Lower lobe of right lung (tissue), 2 donors: ENCODE measurements around the gene HDHD5. TPM values are rescaled to one million over a fixed set of nuclear protein-coding genes. Genes with fewer than 3 reads are reported as not detected.
A peak's percentile ranks its signal among the peaks of the same experiment; 100 is the strongest.

Experiments used
- ATAC-seq, 2 donors: fragments of 200-7000 bp; cut with Tn5 transposase; one replicate each; pipeline ENCODE4 v1.9.1; 2020 to 2022; ENCODE audit warnings: mild to moderate bottlenecking in 2 of 2, moderate library complexity in 2 of 2
- DNase-seq: peaks from one replicate; pipeline ENCODE4 v3.0.0-alpha.2; 2020
- H3K27ac ChIP-seq: fragments of 200-600 bp; one replicate; pipeline ENCODE4 v1.8.0; 2022
- H3K27me3 ChIP-seq: fragments of 200-600 bp; one replicate; pipeline ENCODE4 v1.8.0; 2022; ENCODE audit warnings: low read depth
- H3K36me3 ChIP-seq: fragments of 200-600 bp; one replicate; pipeline ENCODE4 v1.8.0; 2022; ENCODE audit warnings: mild to moderate bottlenecking
- H3K4me1 ChIP-seq: fragments of 200-600 bp; one replicate; pipeline ENCODE4 v1.8.0; 2022
- H3K4me3 ChIP-seq: fragments of 200-600 bp; one replicate; pipeline ENCODE4 v1.8.0; 2022; ENCODE audit warnings: mild to moderate bottlenecking
- H3K9me3 ChIP-seq: fragments of 200-600 bp; one replicate; pipeline ENCODE4 v1.8.0; 2022
- intact Hi-C: fragments of 100-400 bp; cut with DNase I; formaldehyde crosslinking; loops from one replicate; pipeline ENCODE4 v1.11.0; 2022
- total RNA-seq: library from RNA; stranded (reverse); fragmentation: NEBNext Ultra II Directional; extraction: Animal tissue kit (Norgen Biotek cat#: 25700); gene quantifications from one replicate; pipeline ENCODE4 v1.2.1, GENCODE V29; 2021
- TF ChIP-seq, protein P1 (sequence below): fragments of 200-600 bp; IDR thresholded peaks from one replicate; pipeline ENCODE4 v1.8.0; 2022; ENCODE audit warnings: antibody characterized with exemption, mild to moderate bottlenecking
- donor health status: DM: no; HTN: yes; CAD: no; lungs with severe emphysema.

Gene HDHD5
- total RNA-seq, 1 donor from 2014 or later: 26.2 TPM

GRCh38 chr22:17198170-17199002, 39.3 kb upstream of the HDHD5 start:
- TF ChIP-seq, protein P1, sequence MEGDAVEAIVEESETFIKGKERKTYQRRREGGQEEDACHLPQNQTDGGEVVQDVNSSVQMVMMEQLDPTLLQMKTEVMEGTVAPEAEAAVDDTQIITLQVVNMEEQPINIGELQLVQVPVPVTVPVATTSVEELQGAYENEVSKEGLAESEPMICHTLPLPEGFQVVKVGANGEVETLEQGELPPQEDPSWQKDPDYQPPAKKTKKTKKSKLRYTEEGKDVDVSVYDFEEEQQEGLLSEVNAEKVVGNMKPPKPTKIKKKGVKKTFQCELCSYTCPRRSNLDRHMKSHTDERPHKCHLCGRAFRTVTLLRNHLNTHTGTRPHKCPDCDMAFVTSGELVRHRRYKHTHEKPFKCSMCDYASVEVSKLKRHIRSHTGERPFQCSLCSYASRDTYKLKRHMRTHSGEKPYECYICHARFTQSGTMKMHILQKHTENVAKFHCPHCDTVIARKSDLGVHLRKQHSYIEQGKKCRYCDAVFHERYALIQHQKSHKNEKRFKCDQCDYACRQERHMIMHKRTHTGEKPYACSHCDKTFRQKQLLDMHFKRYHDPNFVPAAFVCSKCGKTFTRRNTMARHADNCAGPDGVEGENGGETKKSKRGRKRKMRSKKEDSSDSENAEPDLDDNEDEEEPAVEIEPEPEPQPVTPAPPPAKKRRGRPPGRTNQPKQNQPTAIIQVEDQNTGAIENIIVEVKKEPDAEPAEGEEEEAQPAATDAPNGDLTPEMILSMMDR: no peak
- H3K9me3 ChIP-seq: no peaks in the 10 kb centered on the region
- intact Hi-C loops: no loop called here
- no peaks in the 10 kb centered on the region for H3K27me3 ChIP-seq
- H3K4me1 ChIP-seq: peaks cover 4% of the 10 kb centered on the region
- ATAC-seq (peak; percentile 57 to 62), DNase-seq (peak; percentile 59)
- H3K27ac ChIP-seq: peak overlapping the region; percentile 80
- H3K4me3 ChIP-seq: peak overlapping the region; percentile 37
- no peaks in the 10 kb centered on the region for H3K36me3 ChIP-seq

DNA sequence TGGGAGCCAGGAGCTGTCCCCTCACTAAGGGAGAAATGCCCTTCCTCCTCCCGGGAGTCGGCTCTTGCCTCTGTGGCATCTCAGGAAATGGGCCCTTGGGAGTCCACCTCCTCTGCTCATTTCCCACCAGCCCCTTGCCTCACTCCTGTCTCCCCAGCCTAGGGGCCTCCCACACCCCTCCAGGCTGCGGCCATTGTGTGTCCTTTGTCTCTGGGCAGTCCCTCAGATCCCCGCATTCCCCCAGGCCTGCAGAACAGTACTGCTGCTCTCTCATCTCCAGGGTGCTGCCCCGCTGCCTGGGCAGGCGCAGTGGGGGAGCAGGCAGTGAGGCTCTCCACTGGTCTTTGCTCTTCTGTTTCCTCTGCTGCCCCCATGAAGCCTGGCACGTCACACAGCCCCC, 35.1 kb upstream of the HDHD5 start:
- DNase-seq: no peak
- TF ChIP-seq, protein P1: no peak
- H3K36me3 ChIP-seq: peaks cover 14% of the 10 kb centered on the region
- H3K9me3 ChIP-seq: no peaks in the 10 kb centered on the region
- H3K27ac ChIP-seq: no peak overlapping the region
- no peaks in the 10 kb centered on the region for H3K4me1 ChIP-seq
- no peaks in the 10 kb centered on the region for H3K27me3 ChIP-seq
- intact Hi-C loops: no loop called here
- no peak for ATAC-seq
- H3K4me3 ChIP-seq: no peak overlapping the region

- H3K27me3 ChIP-seq: no peaks in the 10 kb centered on the region
- no peaks in the 10 kb centered on the region for H3K9me3 ChIP-seq
Observed at GRCh38 chr22:17192186-17192585, 33.1 kb upstream of the HDHD5 start.

GRCh38 chr22:17191163-17191784, 32.2 kb upstream of the HDHD5 start:
- Histone ChIP-seq H3K9me3 (no peaks in the 10 kb centered on the region), H3K27me3 (no peaks in the 10 kb centered on the region), H3K4me3 (no peak overlapping the region), H3K4me1 (no peaks in the 10 kb centered on the region), H3K27ac (no peak overlapping the region), H3K36me3 (peaks cover 32% of the 10 kb centered on the region)
- DNase-seq (no peak), ATAC-seq (no peak)
- TF ChIP-seq, protein P1: no peak
- intact Hi-C loops: no loop called here

More at GRCh38 chr22:17192186-17192585, 33.1 kb upstream of the HDHD5 start:
- H3K27ac ChIP-seq: no peak overlapping the region
- DNase-seq: no peak
- intact Hi-C loops: no loop called here
- no peaks in the 10 kb centered on the region for H3K4me1 ChIP-seq
- H3K36me3 ChIP-seq: peaks cover 27% of the 10 kb centered on the region
- ATAC-seq: no peak
- TF ChIP-seq, protein P1: no peak
- H3K4me3 ChIP-seq: no peak overlapping the region

DNA sequence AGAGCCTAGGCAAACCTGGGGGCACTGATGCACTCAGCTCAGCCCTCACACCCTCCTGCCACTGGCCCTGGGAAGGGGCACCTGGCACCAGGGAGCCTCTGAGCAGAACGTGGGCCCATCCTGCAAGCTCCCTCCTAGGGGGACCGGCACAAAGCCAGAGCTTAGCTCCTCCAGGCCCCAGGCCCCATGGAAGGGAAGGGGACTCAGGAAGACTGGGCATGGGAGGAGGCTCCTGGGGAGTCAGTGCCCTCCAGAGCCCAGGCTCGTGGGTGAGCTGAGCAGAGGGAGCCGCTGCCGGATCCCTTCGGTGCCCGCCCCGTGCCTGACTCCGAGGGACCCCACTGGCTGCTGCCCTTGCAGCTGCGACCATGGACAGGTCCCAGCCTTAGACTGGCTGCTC, 31.6 kb upstream of the HDHD5 start:
- H3K4me3 ChIP-seq: no peak overlapping the region
- DNase-seq: no peak
- no peaks in the 10 kb centered on the region for H3K27me3 ChIP-seq
- H3K27ac ChIP-seq: no peak overlapping the region
- ATAC-seq: peak in 1 of 2 donors; percentile 20
- no peaks in the 10 kb centered on the region for H3K9me3 ChIP-seq
- H3K36me3 ChIP-seq: peaks cover 38% of the 10 kb centered on the region
- H3K4me1 ChIP-seq: no peaks in the 10 kb centered on the region
- intact Hi-C loops: no loop called here
- TF ChIP-seq, protein P1: no peak
